HG03139 (cell line): ENCODE data around the gene DKK1.

Experiments used
- ATAC-seq: cut with Tn5 transposase; IDR thresholded peaks from one replicate; pipeline ENCODE4 v1.9.1; 2021; ENCODE audit not compliant: unreplicated experiment

The DKK1 gene

GRCh38 chr10:52316500-52316899 lies 2.4 kb downstream of the DKK1 start:
- ATAC-seq, result no peak

GRCh38 chr10:52318136-52318701 lies 4.1 kb downstream of the DKK1 start:
- no peak for ATAC-seq

GRCh38 chr10:52318822-52319464 lies 4.9 kb downstream of the DKK1 start:
- no peak for ATAC-seq

- ATAC-seq, result no peak
Measured at GRCh38 chr10:52319926-52320325, 5.8 kb downstream of the DKK1 start.

GRCh38 chr10:52322323-52322722 lies 8.2 kb downstream of the DKK1 start:
- ATAC-seq, result no peak

- ATAC-seq, result no peak
Measured at GRCh38 chr10:52322936-52323335, 8.9 kb downstream of the DKK1 start.

- no peak for ATAC-seq
Measured at GRCh38 chr10:52326382-52326781, 12.3 kb downstream of the DKK1 start.

GRCh38 chr10:52331638-52332364 lies 17.7 kb downstream of the DKK1 start:
- ATAC-seq, result no peak

GRCh38 chr10:52332815-52333214 lies 18.7 kb downstream of the DKK1 start:
- ATAC-seq, result no peak

GRCh38 chr10:52334595-52334994 lies 20.5 kb downstream of the DKK1 start:
- no peak for ATAC-seq

GRCh38 chr10:52335665-52336064 lies 21.6 kb downstream of the DKK1 start:
- no peak for ATAC-seq

- no peak for ATAC-seq
Measured at GRCh38 chr10:52337225-52337624, 23.1 kb downstream of the DKK1 start.

- ATAC-seq, result no peak
Measured at GRCh38 chr10:52343439-52343838, 29.4 kb downstream of the DKK1 start.

GRCh38 chr10:52346394-52347326 lies 32.6 kb downstream of the DKK1 start:
- ATAC-seq, result no peak

GRCh38 chr10:52347327-52347667 lies 33.2 kb downstream of the DKK1 start:
- ATAC-seq, result no peak

- ATAC-seq, result no peak
Measured at GRCh38 chr10:52348037-52348564, 34.0 kb downstream of the DKK1 start.

GRCh38 chr10:52351914-52352330 lies 37.8 kb downstream of the DKK1 start:
- ATAC-seq, result no peak

GRCh38 chr10:52353205-52353604 lies 39.1 kb downstream of the DKK1 start:
- no peak for ATAC-seq

- no peak for ATAC-seq
Measured at GRCh38 chr10:52353960-52354394, 39.9 kb downstream of the DKK1 start.

- ATAC-seq, result no peak
Measured at GRCh38 chr10:52357971-52358370, 43.9 kb downstream of the DKK1 start.

GRCh38 chr10:52359441-52359840 lies 45.4 kb downstream of the DKK1 start:
- ATAC-seq, result no peak
